Activated T-cell treated with anti-CD3 and anti-CD28 coated beads for 48 hours (primary cell): ENCODE measurements around the gene MCCD1.
"Not testable (repeated sequence)": the region's sequence is repeated elsewhere in the genome, so short reads cannot be mapped to it uniquely, and the experiment has no call there.

ENCODE experiments used
- DNase-seq: peaks from one replicate; pipeline ENCODE4 v3.0.0-alpha.2; 2020; ENCODE audit warnings: low read depth

MCCD1 gene

GRCh38 chr6:31528821-31529328 is at the start of gene MCCD1:
Gene MCCD1 (plus strand): TSS chr6:31528962. CDS start chr6:31529015, 53 bp downstream.
- DNase-seq = no peak

GRCh38 chr6:31479151-31479932 is 49.4 kb upstream of the MCCD1 start:
- DNase-seq = no peak

- DNase-seq = no peak
Observed at GRCh38 chr6:31479933-31480535, 48.7 kb upstream of the MCCD1 start.

GRCh38 chr6:31480574-31480973 is 48.2 kb upstream of the MCCD1 start:
- DNase-seq = no peak

GRCh38 chr6:31483392-31483791 is 45.4 kb upstream of the MCCD1 start:
- no peak for DNase-seq

GRCh38 chr6:31485055-31485454 is 43.7 kb upstream of the MCCD1 start:
- DNase-seq = no peak

GRCh38 chr6:31486065-31486837 is 42.5 kb upstream of the MCCD1 start:
- not testable (repeated sequence) for DNase-seq

GRCh38 chr6:31487674-31488073 is 41.1 kb upstream of the MCCD1 start:
- DNase-seq = not testable (repeated sequence)

- no peak for DNase-seq
Observed at GRCh38 chr6:31489086-31489485, 39.7 kb upstream of the MCCD1 start.

- no peak for DNase-seq
Observed at GRCh38 chr6:31490115-31490873, 38.5 kb upstream of the MCCD1 start.

GRCh38 chr6:31493550-31493874 is 35.2 kb upstream of the MCCD1 start:
- DNase-seq = not testable (repeated sequence)

- DNase-seq = peak; percentile 78
Observed at GRCh38 chr6:31493875-31494694, 34.7 kb upstream of the MCCD1 start.

- DNase-seq = no peak
Observed at GRCh38 chr6:31495580-31495979, 33.2 kb upstream of the MCCD1 start.

GRCh38 chr6:31496826-31497225 is 31.9 kb upstream of the MCCD1 start:
- DNase-seq = not testable (repeated sequence)

GRCh38 chr6:31497531-31498476 is 31.0 kb upstream of the MCCD1 start, which contains the start of gene MICB:
Gene MICB (plus strand): TSS chr6:31498145. CDS start chr6:31498194, 49 bp downstream.
- DNase-seq = peak; percentile 76

- no peak for DNase-seq
Observed at GRCh38 chr6:31498748-31499147, 30.0 kb upstream of the MCCD1 start.

GRCh38 chr6:31499648-31500047 is 29.1 kb upstream of the MCCD1 start:
- DNase-seq = not testable (repeated sequence)

GRCh38 chr6:31502586-31502985 is 26.2 kb upstream of the MCCD1 start:
- DNase-seq = no peak

GRCh38 chr6:31509036-31509435 is 19.7 kb upstream of the MCCD1 start:
- DNase-seq = not testable (repeated sequence)

- DNase-seq = no peak
Observed at GRCh38 chr6:31510007-31510406, 18.8 kb upstream of the MCCD1 start.
